GM13977 (cell line): ENCODE results near the gene SF3A1.

Source experiments
- DNase-seq: peaks from one replicate; pipeline ENCODE4 v3.0.0; 2012; ENCODE audit warnings: low spot score
- CTCF ChIP-seq: IDR thresholded peaks from 2 replicates; pipeline ENCODE4 v1.5.1; 2012; ENCODE audit warnings: mild to moderate bottlenecking, control low read depth; ENCODE audit not compliant: insufficient read depth; ENCODE audit errors: extremely low read depth, missing control alignments
- in situ Hi-C: fragments of 300-500 bp; cut with MboI; formaldehyde crosslinking; loops from one replicate; pipeline ENCODE4 v1.12.0; 2022; ENCODE audit warnings: low sequenced_read_pairs, low pct_unique_long_range_greater_than_20kb, mixed read lengths, inconsistent platforms; ENCODE audit not compliant: unreplicated experiment

SF3A1 gene

GRCh38 chr22:30393322-30393680 is 36.6 kb upstream of the SF3A1 start:
- peak; percentile 12 for DNase-seq
- in situ Hi-C loops = loop anchor here (25.0 kb wide), 1 partner anchor 281 kb away; no protein-coding TSS in a partner anchor
- TF ChIP-seq CTCF = no peak

GRCh38 chr22:30392661-30393321 is 36.1 kb upstream of the SF3A1 start:
- in situ Hi-C loops = loop anchor here (25.0 kb wide), 1 partner anchor 280 kb away; no protein-coding TSS in a partner anchor
- TF ChIP-seq CTCF = no peak
- DNase-seq = peak; percentile 68

- TF ChIP-seq CTCF = peak; percentile 91
- in situ Hi-C loops = loop anchor here (25.0 kb wide), 1 partner anchor 279 kb away; no protein-coding TSS in a partner anchor
- DNase-seq = peak; percentile 85
Measured at GRCh38 chr22:30390974-30391691, 34.4 kb upstream of the SF3A1 start.

GRCh38 chr22:30386960-30387827 is 30.5 kb upstream of the SF3A1 start, which contains the start of gene RNF215:
RNF215 (minus strand) TSS chr22:30387411; CDS start chr22:30387313, 98 bp downstream.
- DNase-seq = peak; percentile 98
- TF ChIP-seq CTCF = peak; percentile 91
- in situ Hi-C loops = loop anchor here (10.0 to 25.0 kb wide), 2 partner anchors 102 to 275 kb away; partner anchors contain the start of gene CASTOR1

GRCh38 chr22:30386608-30386959 is 29.9 kb upstream of the SF3A1 start:
- no peak for DNase-seq
- in situ Hi-C loops = loop anchor here (10.0 to 25.0 kb wide), 2 partner anchors 102 to 274 kb away; partner anchors contain the start of gene CASTOR1
- TF ChIP-seq CTCF = no peak

- no peak for TF ChIP-seq CTCF
- in situ Hi-C loops = loop anchor here (10.0 to 25.0 kb wide), 2 partner anchors 101 to 274 kb away; partner anchors contain the start of gene CASTOR1
- no peak for DNase-seq
Measured at GRCh38 chr22:30385942-30386341, 29.2 kb upstream of the SF3A1 start.
